Measurements from ENCODE around the gene MIAT.

DNA sequence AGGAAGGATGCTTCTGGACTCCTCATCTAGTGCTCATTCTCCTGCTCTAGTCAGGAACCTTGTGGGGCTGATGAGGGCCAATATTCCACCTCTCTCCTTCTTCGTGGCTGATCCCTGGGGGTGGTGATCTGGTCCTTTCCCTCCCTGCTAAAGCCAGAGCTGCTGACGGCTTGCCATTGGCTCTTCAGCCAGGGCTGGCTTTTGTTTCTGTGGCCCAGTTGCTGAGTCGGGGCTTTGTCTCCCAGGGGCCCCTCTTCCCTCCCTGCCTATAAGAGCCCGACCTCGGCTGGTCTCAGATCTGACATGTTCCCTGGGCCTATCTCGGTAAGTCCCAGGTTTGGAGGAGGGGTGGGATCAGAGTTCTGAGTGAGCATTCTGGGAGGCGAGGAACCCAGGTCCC is 35.7 kb upstream of the MIAT start, which contains the start of gene CRYBA4:
- TF ChIP-seq CTCF (IDR thresholded peaks at IDR 0.05) (no peak), TCF7L2 (IDR thresholded peaks at IDR 0.05; ENCODE audit: low read depth, low read length) (no peak), POLR2AphosphoS5 (IDR thresholded peaks at IDR 0.05; ENCODE audit: low read depth, low read length) (no peak), SIN3A (IDR thresholded peaks at IDR 0.05; ENCODE audit: borderline replicate concordance, insufficient read depth, low read depth, low read length) (no peak)
- TF ChIP-seq, protein P1, sequence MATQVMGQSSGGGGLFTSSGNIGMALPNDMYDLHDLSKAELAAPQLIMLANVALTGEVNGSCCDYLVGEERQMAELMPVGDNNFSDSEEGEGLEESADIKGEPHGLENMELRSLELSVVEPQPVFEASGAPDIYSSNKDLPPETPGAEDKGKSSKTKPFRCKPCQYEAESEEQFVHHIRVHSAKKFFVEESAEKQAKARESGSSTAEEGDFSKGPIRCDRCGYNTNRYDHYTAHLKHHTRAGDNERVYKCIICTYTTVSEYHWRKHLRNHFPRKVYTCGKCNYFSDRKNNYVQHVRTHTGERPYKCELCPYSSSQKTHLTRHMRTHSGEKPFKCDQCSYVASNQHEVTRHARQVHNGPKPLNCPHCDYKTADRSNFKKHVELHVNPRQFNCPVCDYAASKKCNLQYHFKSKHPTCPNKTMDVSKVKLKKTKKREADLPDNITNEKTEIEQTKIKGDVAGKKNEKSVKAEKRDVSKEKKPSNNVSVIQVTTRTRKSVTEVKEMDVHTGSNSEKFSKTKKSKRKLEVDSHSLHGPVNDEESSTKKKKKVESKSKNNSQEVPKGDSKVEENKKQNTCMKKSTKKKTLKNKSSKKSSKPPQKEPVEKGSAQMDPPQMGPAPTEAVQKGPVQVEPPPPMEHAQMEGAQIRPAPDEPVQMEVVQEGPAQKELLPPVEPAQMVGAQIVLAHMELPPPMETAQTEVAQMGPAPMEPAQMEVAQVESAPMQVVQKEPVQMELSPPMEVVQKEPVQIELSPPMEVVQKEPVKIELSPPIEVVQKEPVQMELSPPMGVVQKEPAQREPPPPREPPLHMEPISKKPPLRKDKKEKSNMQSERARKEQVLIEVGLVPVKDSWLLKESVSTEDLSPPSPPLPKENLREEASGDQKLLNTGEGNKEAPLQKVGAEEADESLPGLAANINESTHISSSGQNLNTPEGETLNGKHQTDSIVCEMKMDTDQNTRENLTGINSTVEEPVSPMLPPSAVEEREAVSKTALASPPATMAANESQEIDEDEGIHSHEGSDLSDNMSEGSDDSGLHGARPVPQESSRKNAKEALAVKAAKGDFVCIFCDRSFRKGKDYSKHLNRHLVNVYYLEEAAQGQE (IDR thresholded peaks at IDR 0.05; ENCODE audit: insufficient read depth in 1 of 2, low read depth in 2 of 2, low read length in 1 of 2) = no peak
